Epithelial cell of prostate (primary cell): ENCODE data around the gene CPE.
"Not testable (repeated sequence)": the region's sequence is repeated elsewhere in the genome, so short reads cannot be mapped to it uniquely, and the experiment has no call there.

Source experiments
- DNase-seq: peaks from one replicate; pipeline ENCODE4 v3.0.0-alpha.2; 2011; ENCODE audit warnings: low read depth, low spot score
- H3K27ac ChIP-seq: fragments of 450-650 bp; 2 replicates; pipeline ENCODE4 v1.5.1; 2017; ENCODE audit warnings: mild to moderate bottlenecking

Gene CPE

DNA sequence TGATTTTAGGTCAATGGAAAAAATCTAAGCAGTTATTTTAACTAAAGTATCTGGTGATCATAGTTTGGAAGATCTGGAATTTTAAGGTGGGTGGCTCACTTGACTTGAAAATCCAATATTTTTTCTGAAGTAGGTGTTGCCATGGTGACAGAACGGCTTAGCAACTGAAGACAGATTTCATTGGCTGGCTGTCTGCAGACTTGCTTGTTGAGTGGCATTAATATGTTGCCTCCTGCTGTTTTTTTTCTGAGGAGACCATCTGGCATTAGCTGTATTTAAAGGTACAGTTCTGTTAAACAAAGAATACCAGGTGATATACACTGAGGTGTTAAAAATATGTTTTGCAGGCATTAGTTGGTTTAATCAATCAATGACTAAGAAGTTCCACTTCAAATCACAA, 19.8 kb downstream of the CPE start:
- no peak overlapping the region for H3K27ac ChIP-seq
- DNase-seq, result no peak

DNA sequence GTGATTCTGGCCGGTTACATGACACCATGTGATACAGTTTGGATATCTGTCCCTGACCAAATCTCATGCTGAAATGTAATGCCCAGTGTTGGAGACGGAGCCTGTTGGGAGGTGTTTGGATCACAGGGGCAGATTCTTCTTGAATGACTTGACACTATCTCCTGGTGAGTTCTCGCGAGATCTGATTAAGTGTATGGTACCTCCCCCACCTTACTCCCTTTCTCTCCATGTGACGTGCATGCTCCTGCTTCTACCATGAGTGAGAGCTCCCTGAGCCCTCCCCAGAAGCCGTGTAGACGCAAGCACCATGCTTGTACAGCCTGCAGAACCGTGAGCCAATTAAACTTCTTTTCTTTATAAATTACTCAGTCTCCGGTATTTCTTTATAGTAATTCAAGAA, 23.6 kb downstream of the CPE start:
- no peak for DNase-seq
- H3K27ac ChIP-seq, result no peak overlapping the region

DNA sequence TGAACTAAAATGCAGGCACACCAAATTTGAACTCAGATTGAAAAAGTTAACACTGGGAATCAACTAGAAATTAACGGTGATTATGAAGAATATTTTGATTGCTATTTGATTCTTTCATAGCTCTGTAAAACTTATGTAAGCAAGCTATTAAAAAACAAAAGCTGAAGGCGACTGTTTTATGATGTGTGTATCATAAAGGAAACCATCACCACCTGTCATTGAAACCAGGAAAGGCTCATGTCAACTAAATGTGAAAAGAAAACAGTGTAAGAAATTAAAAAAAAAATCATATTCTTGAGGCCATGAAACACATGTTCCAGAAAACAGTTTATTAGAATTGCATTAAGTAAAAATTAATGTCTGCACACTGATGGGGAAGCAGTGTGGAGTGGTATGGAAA, 24.2 kb downstream of the CPE start:
- no peak for DNase-seq
- no peak overlapping the region for H3K27ac ChIP-seq

DNA sequence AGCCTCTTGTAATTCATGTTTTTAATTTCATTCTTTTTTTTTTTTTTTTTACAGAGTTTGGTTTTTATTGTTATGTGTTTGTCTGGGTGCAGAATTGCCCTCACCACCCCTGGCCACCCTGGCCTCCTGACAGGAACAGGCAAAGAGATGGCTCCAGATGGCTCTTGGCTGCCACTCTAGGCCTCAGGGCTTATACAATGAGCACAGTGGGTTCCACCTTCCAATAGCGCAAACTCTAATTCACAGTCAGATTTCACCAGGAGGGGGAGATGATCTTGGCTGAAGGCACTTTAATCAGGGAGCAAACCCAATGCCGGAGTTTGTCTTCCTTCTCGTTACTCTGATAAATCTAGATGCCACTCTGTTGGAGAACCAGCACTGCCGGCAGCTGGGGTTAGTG, 24.8 kb downstream of the CPE start:
- DNase-seq, result no peak

DNA sequence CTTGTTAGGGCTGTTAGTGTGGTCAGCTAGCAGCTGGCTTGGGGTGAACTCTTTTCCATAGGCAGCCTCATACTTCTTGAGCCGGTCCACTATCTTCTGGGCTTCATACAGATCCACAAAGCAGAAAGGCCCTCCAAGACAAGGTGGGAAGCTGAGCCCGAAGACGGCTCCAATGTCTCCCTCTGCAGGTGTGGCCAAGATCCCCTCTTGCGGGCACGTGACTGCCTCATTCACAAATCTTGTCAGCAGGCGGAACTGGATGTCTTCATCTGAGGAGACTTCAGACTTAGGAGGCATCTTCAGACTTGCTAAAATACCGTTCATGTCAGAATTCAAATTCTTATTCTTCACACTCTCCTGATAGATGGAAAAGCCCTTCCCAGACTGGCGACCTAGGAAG, 25.3 kb downstream of the CPE start:
- DNase-seq, result no peak
- H3K27ac ChIP-seq, result no peak overlapping the region

More for the DNA sequence above, 24.8 kb downstream of the CPE start:
- no peak overlapping the region for H3K27ac ChIP-seq

DNA sequence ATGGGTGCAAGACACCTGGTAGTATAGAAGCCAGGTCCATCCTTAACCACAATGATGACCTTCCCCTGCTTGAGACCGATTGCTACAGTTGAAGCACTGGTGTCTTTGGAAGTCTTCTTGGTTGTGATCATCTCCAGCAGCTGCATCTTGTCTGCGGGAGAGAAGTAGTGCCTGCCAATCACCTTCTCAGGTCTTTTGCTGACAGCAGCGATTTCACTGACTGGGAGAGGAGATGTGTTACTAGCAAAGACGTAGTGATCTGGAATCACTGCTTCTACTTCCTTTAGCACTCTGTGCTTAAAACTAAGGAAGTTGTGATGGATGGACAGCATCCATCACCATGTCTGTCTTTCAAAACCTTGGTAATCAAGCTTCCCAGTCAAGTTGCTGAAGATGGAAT, 25.9 kb downstream of the CPE start:
- DNase-seq, result no peak
- H3K27ac ChIP-seq, result no peak overlapping the region

DNA sequence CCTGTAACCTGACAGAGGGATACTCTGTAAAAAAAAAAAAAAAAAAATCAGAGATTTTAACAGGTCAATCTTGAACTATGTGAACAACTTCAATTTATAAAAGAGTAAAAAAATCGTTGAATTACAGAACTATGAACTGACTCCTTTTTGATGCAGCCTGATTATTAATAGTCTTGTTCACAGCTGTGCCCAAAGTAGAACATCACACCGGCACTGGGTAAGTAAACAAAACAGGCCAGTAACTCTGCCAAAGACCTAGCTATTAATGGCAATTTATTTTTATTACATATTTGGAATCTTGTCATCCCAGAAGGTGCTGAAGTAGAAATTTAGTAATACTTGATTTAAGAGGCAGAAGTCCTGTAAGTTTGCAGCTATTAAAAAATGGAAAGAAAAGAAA, 31.4 kb downstream of the CPE start:
- H3K27ac ChIP-seq, result no peak overlapping the region
- no peak for DNase-seq

DNA sequence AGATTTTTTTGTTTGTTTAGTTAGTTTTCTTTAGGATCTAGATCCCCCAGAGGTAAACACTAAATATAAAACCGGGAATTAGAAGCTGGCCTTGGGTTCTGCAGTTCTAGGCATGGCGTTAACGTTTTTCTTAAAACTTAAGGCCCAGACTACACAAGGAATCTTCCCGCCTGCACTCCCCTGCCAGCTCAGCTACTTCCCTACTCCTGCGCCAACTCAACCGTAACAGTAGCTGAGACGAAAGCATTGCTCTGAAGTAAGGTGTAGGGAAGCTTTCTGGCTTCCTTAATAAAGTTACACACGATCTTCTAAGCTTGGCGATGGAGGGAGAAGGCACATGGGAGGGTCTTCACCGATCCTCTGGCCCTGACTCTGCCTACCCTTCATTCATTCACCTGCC, 37.1 kb downstream of the CPE start:
- no peak for DNase-seq
- H3K27ac ChIP-seq, result no peak overlapping the region

DNA sequence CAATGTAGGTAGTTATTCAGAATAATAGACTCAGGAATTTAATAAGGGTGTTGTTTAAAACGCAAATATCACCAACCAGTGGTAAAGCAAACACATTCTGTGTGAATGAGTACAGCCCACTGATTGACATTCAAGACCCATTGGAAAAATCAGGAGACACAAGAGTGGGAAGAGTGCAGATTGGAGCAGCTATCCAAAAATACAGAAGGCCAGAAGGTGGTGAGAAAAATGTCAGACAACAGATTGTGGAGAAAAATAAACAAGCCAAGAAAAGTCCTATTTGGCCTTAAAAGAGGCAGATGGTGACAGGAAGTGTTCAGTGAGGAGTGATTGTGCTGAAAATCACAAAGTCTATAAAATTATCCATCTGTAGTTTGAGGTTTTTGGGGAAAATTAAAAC, 39.3 kb downstream of the CPE start:
- H3K27ac ChIP-seq, result no peak overlapping the region
- no peak for DNase-seq

DNA sequence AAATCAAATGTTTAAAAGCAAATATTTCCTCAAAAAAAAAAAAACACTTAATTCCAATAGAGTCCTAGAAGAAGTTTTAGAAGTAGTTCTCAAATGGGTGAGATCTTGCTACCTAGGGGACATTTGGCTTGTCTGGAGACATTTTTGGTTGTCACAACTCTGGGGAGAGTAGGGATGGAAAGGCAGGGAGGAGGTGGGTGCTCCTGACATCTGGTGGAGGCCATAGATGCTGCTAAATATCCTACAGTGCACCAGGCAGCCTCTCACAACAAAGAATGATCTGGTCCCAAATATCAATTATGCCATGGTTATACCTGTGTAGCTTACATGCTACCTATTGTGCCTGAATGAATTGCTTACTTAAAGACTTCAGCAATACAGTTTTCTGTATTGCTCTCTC, 46.8 kb downstream of the CPE start:
- DNase-seq, result no peak
- no peak overlapping the region for H3K27ac ChIP-seq

DNA sequence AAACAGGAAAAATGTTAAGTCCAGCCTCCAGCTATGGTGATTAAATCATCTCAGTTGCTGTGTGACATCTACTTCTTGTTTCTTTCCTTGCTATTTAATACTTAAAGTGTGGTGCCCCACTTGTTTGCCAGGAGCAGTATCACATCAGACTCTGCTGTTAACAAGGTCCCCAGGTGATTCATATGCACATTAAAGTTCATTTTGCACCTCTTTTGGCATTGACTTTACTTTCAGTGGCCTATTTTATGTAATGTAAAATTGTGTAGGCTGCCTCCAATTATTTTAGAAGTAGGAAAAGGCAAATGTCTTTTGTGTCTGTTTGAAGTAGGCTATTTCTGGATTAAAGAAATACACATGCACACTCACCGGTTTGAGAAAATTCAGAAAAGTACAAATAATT, 47.5 kb downstream of the CPE start:
- no peak for DNase-seq
- H3K27ac ChIP-seq, result no peak overlapping the region

DNA sequence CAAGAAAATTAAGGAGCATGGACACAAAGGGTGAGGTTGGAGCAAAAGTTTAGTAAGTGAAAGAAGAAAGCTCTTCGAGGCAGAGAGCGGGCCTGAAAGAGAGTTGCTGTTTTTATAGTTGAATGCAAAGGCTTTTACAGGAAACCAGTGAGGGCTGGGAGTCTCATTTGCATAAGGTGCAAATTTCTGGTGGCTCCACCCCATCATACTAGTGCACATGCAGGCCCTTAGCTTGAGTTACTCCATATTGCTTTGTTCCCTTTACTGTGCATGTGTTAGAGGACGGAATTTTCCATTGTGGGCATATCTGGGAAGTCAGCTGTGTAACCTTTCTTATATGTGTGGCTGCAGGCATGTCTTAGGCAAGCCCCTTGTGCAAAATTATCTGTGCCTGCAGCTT, 48.0 kb downstream of the CPE start:
- no peak for DNase-seq
- H3K27ac ChIP-seq, result no peak overlapping the region

DNA sequence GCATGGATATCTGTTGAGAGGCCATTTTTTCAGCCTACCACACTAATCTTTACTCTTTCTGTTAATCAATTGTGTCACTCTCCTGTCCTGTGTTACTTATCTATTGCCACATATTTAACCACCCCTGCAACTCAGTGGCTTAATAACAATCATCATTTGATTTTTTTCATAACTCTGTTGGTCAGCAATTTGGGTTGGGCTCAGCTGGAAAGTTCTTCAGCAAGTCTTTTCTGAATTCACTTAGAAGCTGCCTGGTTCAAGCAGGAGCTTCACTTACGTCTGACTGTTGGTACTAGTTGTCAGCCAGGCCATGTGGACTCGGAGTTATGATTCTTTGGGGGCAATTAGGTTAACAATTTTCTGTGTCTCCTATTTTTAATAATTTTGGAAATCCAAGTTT, 50.1 kb downstream of the CPE start:
- DNase-seq, result no peak
- H3K27ac ChIP-seq, result no peak overlapping the region

DNA sequence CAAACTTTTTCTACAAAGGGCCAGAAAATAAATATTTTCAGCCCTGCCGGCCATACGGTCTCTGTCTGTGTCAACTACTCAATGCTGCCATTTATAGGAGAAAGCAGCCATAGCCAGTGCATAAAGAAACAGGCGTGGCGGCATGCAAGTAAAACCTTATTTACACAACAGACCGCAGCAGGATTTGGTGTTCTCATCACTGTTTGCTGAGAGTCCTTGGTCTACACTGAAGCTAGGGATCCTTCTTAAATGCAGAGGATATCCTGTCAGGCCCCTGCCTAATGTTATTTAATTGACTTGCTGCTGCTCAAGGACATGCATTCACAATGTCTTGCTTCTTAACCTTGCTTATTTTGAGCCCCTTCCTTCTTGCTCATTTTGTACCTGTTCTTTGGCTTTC, 54.7 kb downstream of the CPE start:
- peak; percentile 18 for DNase-seq
- no peak overlapping the region for H3K27ac ChIP-seq

DNA sequence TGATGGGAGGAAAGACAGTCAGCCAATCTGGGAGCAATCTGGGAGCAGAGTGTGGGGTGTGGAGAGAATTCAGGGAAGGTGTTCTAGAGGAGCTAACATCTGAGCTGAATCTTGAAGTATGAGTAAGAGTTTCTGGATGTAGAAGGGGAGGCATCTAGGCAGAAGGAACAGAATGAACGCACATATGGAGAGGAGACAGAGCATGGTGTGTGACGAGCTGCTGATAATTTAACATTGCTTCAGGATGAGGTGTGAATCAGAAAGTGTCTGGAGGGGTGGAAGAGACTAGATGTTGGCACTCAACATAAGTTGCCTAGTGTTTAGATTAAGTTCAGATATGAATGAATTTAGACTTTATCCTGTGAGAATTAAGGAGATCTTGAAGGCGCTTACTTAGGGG, 58.9 kb downstream of the CPE start:
- DNase-seq, result no peak
- H3K27ac ChIP-seq, result no peak overlapping the region

DNA sequence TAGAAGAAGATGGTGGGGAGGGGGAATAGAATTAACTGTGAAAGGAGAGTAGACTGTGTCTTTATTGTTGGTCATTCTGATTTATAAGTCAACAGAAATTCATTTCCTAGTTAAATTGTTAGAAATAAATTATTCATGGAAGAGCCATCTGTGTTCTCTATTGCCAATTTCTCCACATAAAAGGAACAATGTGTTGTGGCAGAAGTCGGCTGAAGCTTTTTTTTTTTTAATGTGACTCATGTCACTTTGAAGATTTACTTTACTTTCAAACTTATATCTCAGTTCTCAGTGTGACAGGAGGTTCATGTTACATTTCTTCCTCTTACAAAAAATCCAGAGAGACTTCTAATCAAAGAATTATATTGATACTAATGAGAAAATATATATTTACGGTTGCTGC, 60.5 kb downstream of the CPE start:
- no peak for DNase-seq
- H3K27ac ChIP-seq, result no peak overlapping the region

DNA sequence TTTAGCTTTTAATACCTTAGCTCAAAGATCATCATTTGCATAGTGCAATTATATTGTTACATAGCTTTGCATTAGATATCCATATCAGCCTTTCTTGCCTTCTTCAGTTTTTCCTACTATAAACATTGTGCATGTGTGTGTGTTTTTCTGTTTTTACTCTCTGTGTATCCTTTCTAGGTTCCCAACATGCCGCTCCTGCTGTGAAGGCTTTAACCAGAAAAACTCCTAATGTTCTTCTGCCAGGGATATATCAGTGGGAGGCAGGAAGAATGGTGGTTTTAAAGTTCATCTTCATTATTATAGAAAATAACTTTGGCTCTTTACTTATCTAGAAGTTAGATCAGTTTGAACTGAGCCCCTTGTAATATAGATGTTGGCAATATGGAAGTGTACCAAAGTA, 61.2 kb downstream of the CPE start:
- H3K27ac ChIP-seq, result no peak overlapping the region
- DNase-seq, result no peak

DNA sequence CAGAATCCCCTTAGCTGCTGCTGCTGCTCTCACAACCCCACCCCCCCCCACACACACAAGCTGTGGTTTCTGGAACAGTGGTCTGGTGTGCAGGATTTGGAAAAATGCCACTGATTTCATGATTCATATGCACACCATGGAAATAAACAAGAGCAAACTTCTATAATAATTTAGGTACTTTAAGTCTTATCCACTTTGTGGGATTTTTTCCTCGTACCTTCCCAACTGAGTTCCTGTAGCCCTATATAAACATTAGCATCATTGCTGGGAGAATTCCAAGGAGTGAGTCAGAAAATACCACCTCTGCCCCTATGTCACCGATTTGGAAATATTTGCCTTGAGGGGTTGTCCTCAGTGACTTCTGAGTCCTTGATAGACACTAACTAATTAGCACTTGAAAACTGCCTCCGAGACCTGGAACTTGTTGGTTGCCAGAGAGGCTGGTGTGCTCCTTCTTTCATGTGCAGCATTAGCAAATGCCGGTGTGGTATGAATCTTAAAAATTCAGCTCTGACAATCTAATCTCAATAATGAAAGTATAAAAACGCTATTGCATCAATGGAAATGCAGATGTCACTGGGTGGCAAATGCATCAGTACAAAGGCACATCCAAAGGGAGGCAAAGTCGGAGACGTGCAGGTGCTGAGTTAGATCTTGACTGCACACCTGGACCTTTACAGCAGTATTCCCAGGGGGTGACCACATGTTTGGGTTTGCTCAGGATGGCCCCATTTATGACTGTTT, 61.8 kb downstream of the CPE start:
- no peak for DNase-seq
- no peak overlapping the region for H3K27ac ChIP-seq

DNA sequence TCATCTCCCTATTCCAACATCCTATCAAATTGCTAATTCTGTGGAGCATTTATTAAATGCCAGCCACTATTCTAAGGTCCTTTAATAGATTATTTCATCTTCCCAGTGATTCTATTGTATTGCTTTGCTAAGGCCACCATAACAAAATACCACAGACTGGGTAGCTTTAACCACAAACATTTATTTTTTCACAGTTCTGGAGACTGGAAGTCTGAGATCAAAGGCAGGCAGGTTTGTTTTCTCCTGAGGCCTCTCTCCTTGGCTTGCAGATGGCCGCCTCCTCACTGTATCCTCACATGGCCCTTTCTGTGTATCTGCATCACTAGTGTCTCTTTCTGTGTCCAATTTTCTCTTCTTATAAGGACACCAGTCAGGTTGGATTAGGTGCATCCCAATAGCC, 64.5 kb downstream of the CPE start:
- no peak for DNase-seq

DNA sequence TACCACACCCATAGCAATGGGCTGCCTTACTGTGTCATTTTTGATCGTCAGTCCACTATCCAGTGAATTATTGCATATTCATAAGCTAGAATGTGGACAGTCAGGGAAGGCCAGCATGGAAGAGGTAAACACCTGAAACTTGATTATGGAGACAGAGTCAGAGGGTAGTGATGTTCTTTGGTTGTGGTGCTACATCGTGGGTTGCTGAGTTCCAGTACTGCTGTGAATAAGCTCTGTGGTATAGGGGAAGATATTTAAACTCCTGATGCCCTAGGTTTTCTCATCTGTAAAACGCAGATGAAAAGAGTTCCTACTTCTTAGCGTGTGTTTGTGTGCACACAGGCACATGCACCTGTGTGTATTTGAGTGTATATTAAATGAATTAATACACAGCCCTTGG, 69.9 kb downstream of the CPE start:
- no peak for DNase-seq
- H3K27ac ChIP-seq, result no peak overlapping the region

More for the DNA sequence above, 64.5 kb downstream of the CPE start:
- H3K27ac ChIP-seq, result no peak overlapping the region

DNA sequence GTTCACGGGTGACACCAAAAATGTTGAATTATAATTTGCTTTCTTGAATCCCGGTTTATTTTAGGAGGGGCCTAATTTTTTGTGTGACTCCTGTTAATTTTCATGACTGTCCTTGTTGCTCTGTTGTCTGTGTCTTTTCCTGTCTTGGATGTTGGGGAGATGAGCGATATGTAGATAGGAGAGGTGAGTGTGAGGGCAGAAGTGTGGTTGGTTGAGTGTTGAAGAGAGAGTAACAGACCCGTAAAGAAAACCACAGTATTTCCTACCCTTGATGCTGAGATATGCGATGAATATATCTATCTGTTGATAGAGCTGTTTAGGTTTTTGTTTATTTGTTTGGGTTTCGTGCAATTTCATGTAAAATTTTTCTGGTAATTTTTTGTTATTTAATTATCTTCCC, 70.5 kb downstream of the CPE start:
- no peak overlapping the region for H3K27ac ChIP-seq
- DNase-seq, result no peak

DNA sequence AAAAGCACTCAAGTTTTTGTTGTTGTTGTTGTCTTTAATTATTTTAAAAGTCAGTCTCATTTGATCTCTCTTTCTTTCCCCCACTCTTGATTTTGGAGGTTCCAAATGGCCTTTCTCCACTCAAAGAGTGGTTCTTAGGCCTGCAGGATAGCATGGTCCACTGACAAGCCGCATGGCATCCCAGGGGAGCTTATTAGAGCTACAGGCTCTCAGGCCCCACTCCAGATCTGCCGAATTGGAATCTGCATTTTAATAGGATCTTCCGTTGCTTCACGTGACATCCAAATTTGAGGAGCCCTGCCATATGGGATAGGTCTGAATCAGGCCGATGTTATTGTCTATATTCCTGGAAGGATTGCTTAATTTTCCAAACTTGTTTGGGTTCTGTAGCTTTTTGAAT, 72.1 kb downstream of the CPE start:
- no peak overlapping the region for H3K27ac ChIP-seq
- DNase-seq, result no peak

DNA sequence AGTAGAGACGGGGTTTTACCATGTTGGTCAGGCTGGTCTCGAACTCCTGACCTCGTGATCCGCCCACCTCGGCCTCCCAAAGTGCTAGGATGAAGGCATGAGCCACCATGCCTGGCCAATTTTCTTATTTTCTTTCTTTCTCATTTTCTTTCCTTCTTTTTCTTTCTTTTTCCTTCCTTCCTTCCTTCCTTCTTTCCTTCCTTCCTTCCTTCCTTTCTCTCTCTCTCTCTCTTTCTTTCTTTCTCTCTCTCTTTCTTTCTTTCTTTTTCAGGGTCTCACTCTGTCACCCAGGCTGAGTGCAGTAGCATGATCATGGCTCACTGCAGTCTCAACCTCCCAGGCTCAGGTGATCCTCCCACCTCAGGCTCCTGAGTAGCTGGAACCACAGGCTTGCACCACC, 74.3 kb downstream of the CPE start:
- H3K27ac ChIP-seq, DNase-seq: not testable (repeated sequence)
